Measurements from ENCODE around the gene MYEF2.

Gene MYEF2

GRCh38 chr15:48177766-48178647 is at the start of gene MYEF2:
Gene MYEF2 (minus strand): TSS chr15:48178295. CDS start chr15:48178237, 58 bp downstream.
- DNase-seq: no peak

- no peak for DNase-seq
Observed at GRCh38 chr15:48225771-48226170, 47.7 kb upstream of the MYEF2 start.

GRCh38 chr15:48222627-48223026 is 44.5 kb upstream of the MYEF2 start:
- no peak for DNase-seq

GRCh38 chr15:48221885-48222284 is 43.8 kb upstream of the MYEF2 start:
- no peak for DNase-seq

- DNase-seq: no peak
Observed at GRCh38 chr15:48221261-48221660, 43.2 kb upstream of the MYEF2 start.

- no peak for DNase-seq
Observed at GRCh38 chr15:48205981-48206380, 27.9 kb upstream of the MYEF2 start, which contains the start of gene SLC12A1. Gene SLC12A1 (plus strand): TSS chr15:48206302. CDS start chr15:48207720, 1,418 bp downstream.

GRCh38 chr15:48202068-48202467 is 24.0 kb upstream of the MYEF2 start:
- no peak for DNase-seq

GRCh38 chr15:48191574-48192225 is 13.6 kb upstream of the MYEF2 start, which contains the start of gene CTXN2:
Gene CTXN2 (plus strand): TSS chr15:48191665. CDS start chr15:48201301, 9,636 bp downstream.
- no peak for DNase-seq

- no peak for DNase-seq
Observed at GRCh38 chr15:48190932-48191573, 13.0 kb upstream of the MYEF2 start.

- no peak for DNase-seq
Observed at GRCh38 chr15:48186271-48186670, 8.2 kb upstream of the MYEF2 start.

GRCh38 chr15:48185529-48185928 is 7.4 kb upstream of the MYEF2 start:
- no peak for DNase-seq

- no peak for DNase-seq
Observed at GRCh38 chr15:48182749-48183148, 4.7 kb upstream of the MYEF2 start.

GRCh38 chr15:48178648-48178931 is 495 bp upstream of the MYEF2 start:
- DNase-seq: no peak

- no peak for DNase-seq
Observed at GRCh38 chr15:48177383-48177765, 721 bp downstream of the MYEF2 start.

GRCh38 chr15:48176957-48177356 is 1.1 kb downstream of the MYEF2 start:
- no peak for DNase-seq

- DNase-seq: no peak
Observed at GRCh38 chr15:48176112-48176511, 2.0 kb downstream of the MYEF2 start.

- no peak for DNase-seq
Observed at GRCh38 chr15:48175126-48175525, 3.0 kb downstream of the MYEF2 start.

GRCh38 chr15:48170981-48171380 is 7.1 kb downstream of the MYEF2 start:
- no peak for DNase-seq

- DNase-seq: no peak
Observed at GRCh38 chr15:48168616-48169015, 9.5 kb downstream of the MYEF2 start.

GRCh38 chr15:48153526-48153925 is 24.6 kb downstream of the MYEF2 start:
- no peak for DNase-seq

- no peak for DNase-seq
Observed at GRCh38 chr15:48149858-48150257, 28.2 kb downstream of the MYEF2 start.

GRCh38 chr15:48147358-48147757 is 30.7 kb downstream of the MYEF2 start:
- DNase-seq: no peak

- DNase-seq: no peak
Observed at GRCh38 chr15:48145923-48146322, 32.2 kb downstream of the MYEF2 start.

GRCh38 chr15:48144889-48145288 is 33.2 kb downstream of the MYEF2 start:
- DNase-seq: no peak
